Left ventricle myocardium superior (tissue), 1 donor: ENCODE data around the gene HEXIM1. TPM values are rescaled to one million over a fixed set of nuclear protein-coding genes. Genes with fewer than 3 reads are reported as not detected.
"Not testable (repeated sequence)": the region's sequence is repeated elsewhere in the genome, so short reads cannot be mapped to it uniquely, and the experiment has no call there.

ENCODE experiments used
- ATAC-seq: fragments of 200-7000 bp; cut with Tn5 transposase; one replicate; pipeline ENCODE4 v1.9.1; 2020; ENCODE audit warnings: mild to moderate bottlenecking, moderate library complexity
- DNase-seq: peaks from one replicate; pipeline ENCODE4 v3.0.0-alpha.2; 2020
- intact Hi-C: fragments of 100-400 bp; cut with micrococcal nuclease; formaldehyde crosslinking; loops from one replicate; pipeline ENCODE4 v1.11.0; 2022
- total RNA-seq: library from RNA; stranded (reverse); fragmentation: NEBNext Ultra II Directional; extraction: Animal tissue kit (Norgen Biotek cat#: 25700); gene quantifications from one replicate; pipeline ENCODE4 v1.2.1, GENCODE V29; 2021
- donor health status: DM: no; HTN: yes; CAD: no; lungs with severe emphysema.

HEXIM1 gene
- total RNA-seq, 1 donor from 2014 or later, result 35.1 TPM

- DNase-seq (no peak), ATAC-seq (no peak)
- intact Hi-C loops, result no loop called here
Measured at GRCh38 chr17:45111850-45112249, 36.4 kb upstream of the HEXIM1 start.

- DNase-seq (no peak), ATAC-seq (no peak)
- intact Hi-C loops, result no loop called here
Measured at GRCh38 chr17:45112559-45113423, 35.5 kb upstream of the HEXIM1 start.

- DNase-seq (no peak), ATAC-seq (no peak)
- intact Hi-C loops, result no loop called here
Measured at GRCh38 chr17:45113424-45113754, 34.9 kb upstream of the HEXIM1 start.

GRCh38 chr17:45114117-45114932 is 34.0 kb upstream of the HEXIM1 start:
- ATAC-seq (no peak), DNase-seq (no peak)
- intact Hi-C loops, result no loop called here

GRCh38 chr17:45115015-45115625 is 33.2 kb upstream of the HEXIM1 start:
- ATAC-seq (no peak), DNase-seq (no peak)
- intact Hi-C loops, result no loop called here

GRCh38 chr17:45115871-45116270 is 32.4 kb upstream of the HEXIM1 start:
- intact Hi-C loops, result no loop called here
- ATAC-seq (no peak), DNase-seq (no peak)

GRCh38 chr17:45116434-45117016 is 31.8 kb upstream of the HEXIM1 start:
- no peak for DNase-seq
- intact Hi-C loops, result no loop called here
- no peak for ATAC-seq

- ATAC-seq (no peak), DNase-seq (no peak)
- intact Hi-C loops, result no loop called here
Measured at GRCh38 chr17:45117334-45117733, 30.9 kb upstream of the HEXIM1 start.

- ATAC-seq (no peak), DNase-seq (no peak)
- intact Hi-C loops, result no loop called here
Measured at GRCh38 chr17:45117848-45118646, 30.2 kb upstream of the HEXIM1 start.

GRCh38 chr17:45118691-45119090 is 29.6 kb upstream of the HEXIM1 start:
- DNase-seq (no peak), ATAC-seq (no peak)
- intact Hi-C loops, result no loop called here

GRCh38 chr17:45119964-45120363 is 28.3 kb upstream of the HEXIM1 start:
- no peak for DNase-seq
- no peak for ATAC-seq
- intact Hi-C loops, result no loop called here

- intact Hi-C loops, result no loop called here
- DNase-seq, result no peak
- no peak for ATAC-seq
Measured at GRCh38 chr17:45120558-45120957, 27.7 kb upstream of the HEXIM1 start.

GRCh38 chr17:45121055-45121454 is 27.2 kb upstream of the HEXIM1 start:
- ATAC-seq (no peak), DNase-seq (no peak)

GRCh38 chr17:45123076-45123770 is 25.1 kb upstream of the HEXIM1 start:
- DNase-seq (no peak), ATAC-seq (no peak)
- intact Hi-C loops, result no loop called here

More at GRCh38 chr17:45121055-45121454, 27.2 kb upstream of the HEXIM1 start:
- intact Hi-C loops, result no loop called here

GRCh38 chr17:45123930-45124796 is 24.1 kb upstream of the HEXIM1 start:
- intact Hi-C loops, result no loop called here
- ATAC-seq (peak; percentile 17), DNase-seq (peak; percentile 61)

GRCh38 chr17:45124797-45125122 is 23.5 kb upstream of the HEXIM1 start:
- DNase-seq, intact Hi-C loops, ATAC-seq: not testable (repeated sequence)

- intact Hi-C loops, result no loop called here
- no peak for ATAC-seq
Measured at GRCh38 chr17:45125509-45125908, 22.8 kb upstream of the HEXIM1 start.

GRCh38 chr17:45127207-45127547 is 21.1 kb upstream of the HEXIM1 start:
- peak; percentile 45 for DNase-seq
- intact Hi-C loops, result no loop called here

More at GRCh38 chr17:45125509-45125908, 22.8 kb upstream of the HEXIM1 start:
- DNase-seq, result no peak

More at GRCh38 chr17:45127207-45127547, 21.1 kb upstream of the HEXIM1 start:
- peak; percentile 5 for ATAC-seq
